Stimulated activated CD4-positive, alpha-beta T cell treated with anti-CD3 and anti-CD28 coated beads, TNF-alpha, amount 100 ng/mL, for 24 hours (primary cell): ENCODE results near the gene CEACAM5.
A peak's percentile ranks its signal among the peaks of the same experiment; 100 is the strongest.
"Not testable (repeated sequence)": the region's sequence is repeated elsewhere in the genome, so short reads cannot be mapped to it uniquely, and the experiment has no call there.

Experiments used
- DNase-seq, 3 experiments: peaks; one replicate each; pipeline ENCODE4 v3.0.0-alpha.2; 2020; ENCODE audit warnings: low read depth in 3 of 3

The CEACAM5 gene

DNA sequence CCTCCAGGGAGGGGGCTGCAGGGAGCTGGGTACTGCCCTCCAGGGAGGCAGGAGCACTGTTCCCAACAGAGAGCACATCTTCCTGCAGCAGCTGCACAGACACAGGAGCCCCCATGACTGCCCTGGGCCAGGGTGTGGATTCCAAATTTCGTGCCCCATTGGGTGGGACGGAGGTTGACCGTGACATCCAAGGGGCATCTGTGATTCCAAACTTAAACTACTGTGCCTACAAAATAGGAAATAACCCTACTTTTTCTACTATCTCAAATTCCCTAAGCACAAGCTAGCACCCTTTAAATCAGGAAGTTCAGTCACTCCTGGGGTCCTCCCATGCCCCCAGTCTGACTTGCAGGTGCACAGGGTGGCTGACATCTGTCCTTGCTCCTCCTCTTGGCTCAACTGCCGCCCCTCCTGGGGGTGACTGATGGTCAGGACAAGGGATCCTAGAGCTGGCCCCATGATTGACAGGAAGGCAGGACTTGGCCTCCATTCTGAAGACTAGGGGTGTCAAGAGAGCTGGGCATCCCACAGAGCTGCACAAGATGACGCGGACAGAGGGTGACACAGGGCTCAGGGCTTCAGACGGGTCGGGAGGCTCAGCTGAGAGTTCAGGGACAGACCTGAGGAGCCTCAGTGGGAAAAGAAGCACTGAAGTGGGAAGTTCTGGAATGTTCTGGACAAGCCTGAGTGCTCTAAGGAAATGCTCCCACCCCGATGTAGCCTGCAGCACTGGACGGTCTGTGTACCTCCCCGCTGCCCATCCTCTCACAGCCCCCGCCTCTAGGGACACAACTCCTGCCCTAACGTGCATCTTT, 7.8 kb upstream of the CEACAM5 start:
- DNase-seq: no peak

DNA sequence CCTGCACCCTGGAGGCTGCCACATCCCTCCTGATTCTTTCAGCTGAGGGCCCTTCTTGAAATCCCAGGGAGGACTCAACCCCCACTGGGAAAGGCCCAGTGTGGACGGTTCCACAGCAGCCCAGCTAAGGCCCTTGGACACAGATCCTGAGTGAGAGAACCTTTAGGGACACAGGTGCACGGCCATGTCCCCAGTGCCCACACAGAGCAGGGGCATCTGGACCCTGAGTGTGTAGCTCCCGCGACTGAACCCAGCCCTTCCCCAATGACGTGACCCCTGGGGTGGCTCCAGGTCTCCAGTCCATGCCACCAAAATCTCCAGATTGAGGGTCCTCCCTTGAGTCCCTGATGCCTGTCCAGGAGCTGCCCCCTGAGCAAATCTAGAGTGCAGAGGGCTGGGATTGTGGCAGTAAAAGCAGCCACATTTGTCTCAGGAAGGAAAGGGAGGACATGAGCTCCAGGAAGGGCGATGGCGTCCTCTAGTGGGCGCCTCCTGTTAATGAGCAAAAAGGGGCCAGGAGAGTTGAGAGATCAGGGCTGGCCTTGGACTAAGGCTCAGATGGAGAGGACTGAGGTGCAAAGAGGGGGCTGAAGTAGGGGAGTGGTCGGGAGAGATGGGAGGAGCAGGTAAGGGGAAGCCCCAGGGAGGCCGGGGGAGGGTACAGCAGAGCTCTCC, 6.9 kb upstream of the CEACAM5 start:
- peak in 1 of 3 experiments; percentile 17 for DNase-seq

DNA sequence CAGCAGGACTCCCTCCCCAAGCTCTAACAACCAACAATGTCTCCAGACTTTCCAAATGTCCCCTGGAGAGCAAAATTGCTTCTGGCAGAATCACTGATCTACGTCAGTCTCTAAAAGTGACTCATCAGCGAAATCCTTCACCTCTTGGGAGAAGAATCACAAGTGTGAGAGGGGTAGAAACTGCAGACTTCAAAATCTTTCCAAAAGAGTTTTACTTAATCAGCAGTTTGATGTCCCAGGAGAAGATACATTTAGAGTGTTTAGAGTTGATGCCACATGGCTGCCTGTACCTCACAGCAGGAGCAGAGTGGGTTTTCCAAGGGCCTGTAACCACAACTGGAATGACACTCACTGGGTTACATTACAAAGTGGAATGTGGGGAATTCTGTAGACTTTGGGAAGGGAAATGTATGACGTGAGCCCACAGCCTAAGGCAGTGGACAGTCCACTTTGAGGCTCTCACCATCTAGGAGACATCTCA, 6.2 kb upstream of the CEACAM5 start:
- no peak for DNase-seq

DNA sequence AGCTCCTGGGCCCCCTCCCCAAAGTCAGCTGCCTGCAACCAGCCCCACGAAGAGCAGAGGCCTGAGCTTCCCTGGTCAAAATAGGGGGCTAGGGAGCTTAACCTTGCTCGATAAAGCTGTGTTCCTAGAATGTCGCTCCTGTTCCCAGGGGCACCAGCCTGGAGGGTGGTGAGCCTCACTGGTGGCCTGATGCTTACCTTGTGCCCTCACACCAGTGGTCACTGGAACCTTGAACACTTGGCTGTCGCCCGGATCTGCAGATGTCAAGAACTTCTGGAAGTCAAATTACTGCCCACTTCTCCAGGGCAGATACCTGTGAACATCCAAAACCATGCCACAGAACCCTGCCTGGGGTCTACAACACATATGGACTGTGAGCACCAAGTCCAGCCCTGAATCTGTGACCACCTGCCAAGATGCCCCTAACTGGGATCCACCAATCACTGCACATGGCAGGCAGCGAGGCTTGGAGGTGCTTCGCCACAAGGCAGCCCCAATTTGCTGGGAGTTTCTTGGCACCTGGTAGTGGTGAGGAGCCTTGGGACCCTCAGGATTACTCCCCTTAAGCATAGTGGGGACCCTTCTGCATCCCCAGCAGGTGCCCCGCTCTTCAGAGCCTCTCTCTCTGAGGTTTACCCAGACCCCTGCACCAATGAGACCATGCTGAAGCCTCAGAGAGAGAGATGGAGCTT, 4.7 kb upstream of the CEACAM5 start:
- no peak for DNase-seq

DNA sequence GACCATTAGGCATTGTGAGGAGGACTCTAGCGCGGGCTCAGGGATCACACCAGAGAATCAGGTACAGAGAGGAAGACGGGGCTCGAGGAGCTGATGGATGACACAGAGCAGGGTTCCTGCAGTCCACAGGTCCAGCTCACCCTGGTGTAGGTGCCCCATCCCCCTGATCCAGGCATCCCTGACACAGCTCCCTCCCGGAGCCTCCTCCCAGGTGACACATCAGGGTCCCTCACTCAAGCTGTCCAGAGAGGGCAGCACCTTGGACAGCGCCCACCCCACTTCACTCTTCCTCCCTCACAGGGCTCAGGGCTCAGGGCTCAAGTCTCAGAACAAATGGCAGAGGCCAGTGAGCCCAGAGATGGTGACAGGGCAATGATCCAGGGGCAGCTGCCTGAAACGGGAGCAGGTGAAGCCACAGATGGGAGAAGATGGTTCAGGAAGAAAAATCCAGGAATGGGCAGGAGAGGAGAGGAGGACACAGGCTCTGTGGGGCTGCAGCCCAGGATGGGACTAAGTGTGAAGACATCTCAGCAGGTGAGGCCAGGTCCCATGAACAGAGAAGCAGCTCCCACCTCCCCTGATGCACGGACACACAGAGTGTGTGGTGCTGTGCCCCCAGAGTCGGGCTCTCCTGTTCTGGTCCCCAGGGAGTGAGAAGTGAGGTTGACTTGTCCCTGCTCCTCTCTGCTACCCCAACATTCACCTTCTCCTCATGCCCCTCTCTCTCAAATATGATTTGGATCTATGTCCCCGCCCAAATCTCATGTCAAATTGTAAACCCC, 2.8 kb upstream of the CEACAM5 start:
- peak in 1 of 3 experiments; percentile 31 for DNase-seq

DNA sequence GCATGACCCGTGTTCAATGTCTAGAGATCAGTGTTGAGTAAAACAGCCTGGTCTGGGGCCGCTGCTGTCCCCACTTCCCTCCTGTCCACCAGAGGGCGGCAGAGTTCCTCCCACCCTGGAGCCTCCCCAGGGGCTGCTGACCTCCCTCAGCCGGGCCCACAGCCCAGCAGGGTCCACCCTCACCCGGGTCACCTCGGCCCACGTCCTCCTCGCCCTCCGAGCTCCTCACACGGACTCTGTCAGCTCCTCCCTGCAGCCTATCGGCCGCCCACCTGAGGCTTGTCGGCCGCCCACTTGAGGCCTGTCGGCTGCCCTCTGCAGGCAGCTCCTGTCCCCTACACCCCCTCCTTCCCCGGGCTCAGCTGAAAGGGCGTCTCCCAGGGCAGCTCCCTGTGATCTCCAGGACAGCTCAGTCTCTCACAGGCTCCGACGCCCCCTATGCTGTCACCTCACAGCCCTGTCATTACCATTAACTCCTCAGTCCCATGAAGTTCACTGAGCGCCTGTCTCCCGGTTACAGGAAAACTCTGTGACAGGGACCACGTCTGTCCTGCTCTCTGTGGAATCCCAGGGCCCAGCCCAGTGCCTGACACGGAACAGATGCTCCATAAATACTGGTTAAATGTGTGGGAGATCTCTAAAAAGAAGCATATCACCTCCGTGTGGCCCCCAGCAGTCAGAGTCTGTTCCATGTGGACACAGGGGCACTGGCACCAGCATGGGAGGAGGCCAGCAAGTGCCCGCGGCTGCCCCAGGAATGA, 1.5 kb upstream of the CEACAM5 start:
- peak; percentile 34 to 68 (median 44) for DNase-seq

DNA sequence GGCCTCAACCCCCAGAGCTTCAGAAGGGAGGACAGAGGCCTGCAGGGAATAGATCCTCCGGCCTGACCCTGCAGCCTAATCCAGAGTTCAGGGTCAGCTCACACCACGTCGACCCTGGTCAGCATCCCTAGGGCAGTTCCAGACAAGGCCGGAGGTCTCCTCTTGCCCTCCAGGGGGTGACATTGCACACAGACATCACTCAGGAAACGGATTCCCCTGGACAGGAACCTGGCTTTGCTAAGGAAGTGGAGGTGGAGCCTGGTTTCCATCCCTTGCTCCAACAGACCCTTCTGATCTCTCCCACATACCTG, 969 bp upstream of the CEACAM5 start:
- DNase-seq: no peak

DNA sequence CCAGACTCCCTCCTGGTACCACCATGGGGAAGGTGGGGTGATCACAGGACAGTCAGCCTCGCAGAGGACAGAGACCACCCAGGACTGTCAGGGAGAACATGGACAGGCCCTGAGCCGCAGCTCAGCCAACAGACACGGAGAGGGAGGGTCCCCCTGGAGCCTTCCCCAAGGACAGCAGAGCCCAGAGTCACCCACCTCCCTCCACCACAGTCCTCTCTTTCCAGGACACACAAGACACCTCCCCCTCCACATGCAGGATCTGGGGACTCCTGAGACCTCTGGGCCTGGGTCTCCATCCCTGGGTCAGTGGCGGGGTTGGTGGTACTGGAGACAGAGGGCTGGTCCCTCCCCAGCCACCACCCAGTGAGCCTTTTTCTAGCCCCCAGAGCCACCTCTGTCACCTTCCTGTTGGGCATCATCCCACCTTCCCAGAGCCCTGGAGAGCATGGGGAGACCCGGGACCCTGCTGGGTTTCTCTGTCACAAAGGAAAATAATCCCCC, 505 bp upstream of the CEACAM5 start:
- DNase-seq: no peak

DNA sequence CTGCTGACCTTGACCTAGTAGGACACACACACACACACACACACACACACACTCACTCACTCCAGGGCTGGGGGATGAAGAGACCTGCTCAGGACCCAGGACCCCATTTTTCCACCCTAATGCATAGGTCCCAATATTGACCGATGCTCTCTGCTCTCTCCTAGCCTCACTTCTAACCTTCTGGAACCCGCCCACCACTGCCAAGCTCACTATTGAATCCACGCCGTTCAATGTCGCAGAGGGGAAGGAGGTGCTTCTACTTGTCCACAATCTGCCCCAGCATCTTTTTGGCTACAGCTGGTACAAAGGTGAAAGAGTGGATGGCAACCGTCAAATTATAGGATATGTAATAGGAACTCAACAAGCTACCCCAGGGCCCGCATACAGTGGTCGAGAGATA, 1.1 kb downstream of the CEACAM5 start:
- not testable (repeated sequence) for DNase-seq

DNA sequence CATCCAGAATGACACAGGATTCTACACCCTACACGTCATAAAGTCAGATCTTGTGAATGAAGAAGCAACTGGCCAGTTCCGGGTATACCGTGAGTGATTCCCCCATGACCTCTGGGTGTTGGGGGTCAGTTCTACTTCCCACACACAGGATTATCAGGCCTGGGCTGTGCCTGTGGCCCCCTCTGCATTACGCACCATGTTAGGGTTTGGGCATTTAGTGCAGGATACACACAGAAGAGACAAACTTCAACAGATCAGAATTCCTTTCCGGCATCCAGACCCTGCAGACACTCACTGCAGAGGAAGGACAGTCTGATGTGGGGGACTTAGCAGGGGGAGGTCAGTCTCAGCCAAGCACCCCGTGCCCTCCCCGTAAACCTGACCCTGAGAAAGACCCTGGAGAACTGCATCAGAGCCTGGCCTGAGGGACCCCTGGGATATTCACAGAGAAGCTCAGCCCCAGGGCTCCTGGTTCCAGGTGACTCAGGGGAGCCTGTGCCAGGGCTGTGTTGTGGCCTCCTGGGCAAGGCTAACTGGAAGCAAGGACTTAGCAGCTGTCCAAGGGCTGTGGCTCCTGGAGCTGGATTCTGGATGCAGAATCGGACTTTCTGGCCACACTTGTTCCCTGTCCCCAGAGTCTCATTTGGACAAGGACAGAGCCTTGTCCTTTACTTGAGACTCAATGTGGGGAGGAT, 1.7 kb downstream of the CEACAM5 start:
- no peak for DNase-seq

DNA sequence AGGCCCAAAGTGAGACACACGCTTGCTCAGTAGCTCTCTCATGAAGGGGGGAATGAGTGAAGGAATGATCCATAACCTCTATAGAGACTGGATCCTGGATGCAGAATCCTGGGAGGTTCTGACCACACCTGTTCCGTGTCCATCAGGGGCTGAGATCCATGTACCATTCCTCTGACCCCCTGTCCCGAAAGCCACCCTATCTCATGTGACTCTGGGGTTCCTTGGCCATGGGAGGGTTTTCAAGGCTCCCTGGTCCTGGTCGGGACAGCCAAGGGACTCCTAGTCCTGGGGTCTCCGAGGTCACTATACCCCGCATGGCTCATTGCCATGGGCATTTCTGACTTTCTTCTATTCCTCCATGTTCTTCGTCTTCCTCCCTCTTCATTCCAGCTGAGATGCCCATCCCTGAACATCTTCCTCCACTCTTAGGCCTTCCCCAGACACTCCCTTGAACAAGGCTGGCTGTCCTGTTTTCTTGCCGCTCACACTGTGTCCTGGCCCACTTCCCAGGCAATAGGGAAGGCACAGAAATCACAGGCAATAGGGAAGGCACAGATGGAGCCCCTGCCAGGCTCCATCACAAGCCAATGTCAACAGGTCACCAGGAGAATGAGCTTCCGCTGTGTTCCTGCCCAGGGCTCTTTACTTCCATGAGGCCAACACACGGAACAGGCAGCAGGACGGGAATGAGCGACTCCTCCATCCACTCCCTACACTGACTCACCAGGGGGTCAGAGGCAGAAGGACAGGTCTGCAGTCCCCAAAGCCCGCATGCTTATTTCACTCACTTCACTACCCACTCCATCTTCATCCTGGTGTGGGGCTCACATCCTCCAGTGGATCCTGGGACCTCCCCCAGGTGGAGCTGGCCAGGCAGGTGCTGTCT, 3.2 kb downstream of the CEACAM5 start:
- DNase-seq: no peak

DNA sequence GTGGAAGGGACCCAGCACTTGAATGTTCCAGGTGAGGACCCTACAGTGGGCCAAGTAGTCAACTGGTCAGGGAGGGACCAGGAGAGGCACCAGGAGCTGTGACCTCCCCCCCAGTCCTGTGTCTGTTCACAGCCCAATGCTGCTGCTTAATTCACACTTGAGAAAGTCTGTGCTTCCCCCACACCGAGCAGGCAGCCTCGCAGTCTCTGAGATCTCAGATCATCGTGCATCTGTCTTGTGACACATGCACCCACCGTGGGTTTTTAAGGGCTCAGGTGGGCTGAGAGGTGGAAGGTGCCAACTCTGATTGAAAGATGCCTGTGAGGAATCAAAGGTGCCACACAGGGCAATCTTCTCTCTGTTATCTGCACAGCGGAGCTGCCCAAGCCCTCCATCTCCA, 6.2 kb downstream of the CEACAM5 start:
- no peak for DNase-seq

DNA sequence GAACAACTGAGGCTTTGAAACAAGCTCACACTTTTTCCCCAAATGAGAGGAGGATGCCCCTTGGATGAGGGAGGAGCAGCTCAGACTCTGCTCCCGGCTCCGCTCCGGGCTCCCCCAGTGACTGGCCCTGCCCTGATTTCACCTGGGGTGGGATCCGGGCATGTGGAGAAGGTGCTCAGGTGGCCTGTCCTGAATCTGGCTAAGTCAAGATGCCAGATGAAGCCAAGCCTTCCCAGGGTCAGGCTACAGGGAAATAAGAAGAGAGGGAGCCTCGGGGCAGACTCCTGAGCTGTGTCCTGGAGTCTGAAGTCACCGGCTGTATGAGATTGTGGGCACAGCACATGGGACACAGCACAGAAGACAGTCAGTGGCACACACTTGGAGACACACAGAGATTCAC, 10.3 kb downstream of the CEACAM5 start:
- DNase-seq: no peak

DNA sequence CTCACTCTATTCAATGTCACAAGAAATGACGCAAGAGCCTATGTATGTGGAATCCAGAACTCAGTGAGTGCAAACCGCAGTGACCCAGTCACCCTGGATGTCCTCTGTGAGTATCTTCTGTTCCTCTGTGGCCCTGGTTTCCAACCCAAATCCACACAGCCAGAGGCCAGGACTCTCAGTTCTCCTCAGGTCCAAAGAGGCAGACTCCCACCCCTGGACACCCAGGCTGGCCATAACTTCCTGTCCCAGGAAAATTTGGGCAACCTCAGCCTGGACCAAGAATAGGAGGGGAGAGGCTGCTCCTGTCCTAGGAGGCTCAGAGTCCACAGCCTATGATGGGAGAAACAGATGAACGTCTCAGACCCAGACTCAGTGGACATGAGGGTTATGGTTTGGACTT, 11.7 kb downstream of the CEACAM5 start:
- no peak for DNase-seq

DNA sequence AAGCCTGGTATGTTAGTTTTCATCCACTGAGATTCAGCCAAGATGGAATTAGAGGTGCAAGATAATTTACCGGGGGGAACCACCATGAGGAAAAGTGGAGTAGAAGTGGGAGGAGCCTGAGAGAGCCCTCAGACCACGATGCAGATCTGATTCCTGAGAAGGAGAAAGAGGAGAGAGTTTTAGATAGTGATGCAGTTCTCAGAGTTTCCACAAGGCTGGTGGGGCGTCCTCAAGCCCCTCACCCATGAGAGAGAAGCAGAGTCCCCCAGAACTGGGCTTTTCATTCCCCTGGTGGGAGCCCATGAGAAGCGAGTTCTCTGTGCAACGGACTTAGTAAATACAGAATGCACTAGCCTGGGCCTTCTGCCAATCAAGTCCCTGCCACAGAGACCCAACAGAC, 18.1 kb downstream of the CEACAM5 start:
- no peak for DNase-seq

DNA sequence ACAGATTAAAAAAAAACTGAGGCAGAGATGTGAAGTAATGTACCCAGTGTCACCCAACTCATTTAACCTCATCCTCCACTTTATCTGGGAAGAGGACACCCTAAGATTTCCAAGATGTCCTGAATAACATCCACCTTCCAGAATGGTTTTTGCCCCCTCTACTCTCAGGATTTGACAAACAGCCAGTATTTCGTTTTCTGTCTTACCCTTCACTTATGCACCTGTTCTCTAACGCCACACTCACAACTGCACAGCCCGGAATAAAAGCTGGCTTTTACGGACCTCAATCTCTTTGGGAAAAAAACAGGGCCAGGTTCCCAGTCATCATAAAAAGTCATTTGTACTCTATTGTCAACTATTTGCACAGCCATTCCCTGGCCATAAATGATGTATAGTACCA, 25.7 kb downstream of the CEACAM5 start:
- no peak for DNase-seq

DNA sequence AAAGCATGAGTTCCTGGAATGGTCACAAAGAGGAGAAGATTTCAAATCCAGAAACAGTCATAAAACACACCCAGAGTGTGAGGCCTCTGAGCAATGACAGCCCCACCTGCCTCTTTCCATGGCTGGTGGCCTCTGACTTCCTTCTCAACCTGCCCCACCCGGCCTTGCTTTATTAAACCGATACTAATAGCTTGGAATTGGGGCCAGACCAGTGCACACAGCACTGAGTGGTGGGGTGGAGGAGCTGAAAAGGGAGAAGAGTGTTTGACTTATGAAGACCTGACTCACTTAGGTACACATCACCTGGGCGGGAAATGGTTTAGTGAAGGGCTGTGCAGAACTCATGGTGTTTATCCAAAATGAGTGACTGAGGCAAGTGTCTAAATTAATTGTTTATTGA, 26.2 kb downstream of the CEACAM5 start:
- DNase-seq: no peak

DNA sequence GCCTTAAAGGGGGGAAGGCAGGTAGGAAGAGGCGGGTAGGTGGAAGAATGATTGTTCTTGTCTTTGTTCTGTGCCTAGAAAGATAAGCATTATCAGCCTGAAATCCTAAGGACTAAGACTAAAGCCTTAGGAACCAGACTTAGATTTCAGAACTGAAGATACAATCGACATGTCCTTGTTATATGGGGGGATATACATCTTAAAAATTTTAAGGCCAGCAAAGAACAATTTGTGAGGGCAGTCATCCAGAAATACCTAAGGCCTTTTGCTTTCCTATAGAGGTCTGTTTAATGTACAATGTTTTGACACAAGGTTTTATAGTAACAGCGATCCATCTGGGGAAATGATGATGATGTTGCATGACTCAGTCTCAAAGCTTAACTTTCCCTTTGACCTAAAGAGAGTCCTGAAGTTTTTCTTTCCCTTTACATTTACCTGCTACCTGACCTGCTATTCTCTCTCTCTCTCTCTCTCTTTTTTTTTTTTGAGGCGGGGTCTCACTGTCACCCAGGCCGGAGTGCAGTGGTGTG, 26.7 kb downstream of the CEACAM5 start:
- no peak for DNase-seq

DNA sequence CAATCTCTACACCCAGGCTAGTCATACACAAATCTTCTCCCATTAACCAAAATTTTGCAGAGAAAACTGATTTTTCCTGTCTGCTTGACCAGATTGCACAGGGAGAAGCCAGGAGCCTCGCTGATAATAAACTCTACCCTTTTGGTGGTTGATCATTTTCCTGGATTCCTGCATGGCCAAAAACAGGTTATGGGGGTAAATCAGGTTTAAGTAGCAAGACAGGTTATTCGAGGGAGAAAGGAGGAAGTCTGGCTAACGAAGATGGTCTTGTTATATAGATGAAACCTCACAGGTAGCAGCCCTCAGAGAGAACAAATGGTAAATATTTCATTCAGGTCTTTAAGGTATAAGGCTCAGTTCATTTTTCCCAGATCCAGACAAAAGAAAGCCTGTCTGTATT, 30.9 kb downstream of the CEACAM5 start:
- no peak for DNase-seq
